GM21528 (cell line): ENCODE results near the gene ITPR1.
"Not testable (repeated sequence)": the region's sequence is repeated elsewhere in the genome, so short reads cannot be mapped to it uniquely, and the experiment has no call there.

Experiments
- ATAC-seq: cut with Tn5 transposase; IDR thresholded peaks from one replicate; pipeline ENCODE4 v1.9.1; 2021; ENCODE audit warnings: mild to moderate bottlenecking, moderate library complexity; ENCODE audit not compliant: unreplicated experiment, low FRiP score

The ITPR1 gene

DNA sequence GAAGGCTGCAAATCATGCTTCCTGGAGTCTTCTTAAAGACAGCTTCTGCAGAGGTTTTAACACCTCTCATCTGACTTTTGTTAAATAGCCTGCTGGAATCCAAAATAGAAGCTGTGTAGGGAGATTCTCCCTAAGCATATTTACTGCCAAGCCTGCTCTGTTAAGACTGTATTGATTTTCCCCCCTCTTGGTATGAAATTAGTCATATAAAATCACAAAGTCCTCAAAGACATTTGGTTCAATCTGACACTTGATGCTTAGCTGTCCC is 94.6 kb downstream of the ITPR1 start:
- ATAC-seq = no peak

DNA sequence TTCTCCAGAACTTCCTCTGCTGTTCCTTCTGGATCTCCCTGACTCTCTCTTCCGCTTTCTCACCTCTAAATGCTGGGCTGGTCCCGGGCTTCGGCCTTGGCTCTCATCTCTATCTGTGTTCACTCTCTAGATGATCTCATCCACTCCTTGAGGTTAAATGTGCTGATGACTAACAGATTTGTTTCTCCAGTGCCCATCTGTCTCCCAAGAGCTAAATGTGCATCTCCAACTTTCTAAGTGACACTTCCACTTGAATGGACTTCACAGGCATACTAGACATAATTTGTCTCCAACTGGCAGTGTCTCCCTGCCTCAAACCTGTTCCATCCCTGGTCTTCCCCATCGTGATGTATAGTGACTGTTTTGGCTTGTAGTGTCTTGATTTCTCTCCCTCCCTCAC is 95.3 kb downstream of the ITPR1 start:
- no peak for ATAC-seq

DNA sequence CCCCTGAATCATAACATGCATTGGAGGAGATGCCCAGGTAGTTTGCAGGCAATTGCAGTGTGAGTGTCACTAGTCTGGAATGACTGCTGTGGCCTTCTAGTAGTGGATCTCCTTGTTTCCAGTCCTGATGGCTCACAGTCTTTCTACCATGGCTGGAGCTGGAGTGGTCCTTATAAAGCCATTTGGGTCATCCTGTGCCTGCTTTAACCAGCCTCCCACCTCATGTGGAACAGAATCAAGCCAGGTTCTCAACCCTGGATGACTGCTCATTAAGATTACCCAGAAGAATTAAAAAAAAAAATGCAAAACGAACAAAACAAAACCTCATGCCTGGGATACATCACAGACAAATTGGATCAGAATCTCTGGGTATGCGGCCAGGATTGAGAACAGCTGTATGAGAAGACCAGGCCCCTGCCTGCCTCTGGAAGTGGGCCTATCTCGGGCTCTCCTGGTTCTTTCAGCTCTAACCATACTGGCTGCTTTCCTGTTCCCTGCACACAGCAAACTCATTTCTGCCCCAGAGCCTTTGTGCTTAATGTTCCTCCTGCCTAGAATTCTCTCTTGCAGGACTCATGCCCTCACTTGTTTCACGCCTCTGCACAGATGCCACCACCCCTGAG is 96.4 kb downstream of the ITPR1 start:
- ATAC-seq = no peak

DNA sequence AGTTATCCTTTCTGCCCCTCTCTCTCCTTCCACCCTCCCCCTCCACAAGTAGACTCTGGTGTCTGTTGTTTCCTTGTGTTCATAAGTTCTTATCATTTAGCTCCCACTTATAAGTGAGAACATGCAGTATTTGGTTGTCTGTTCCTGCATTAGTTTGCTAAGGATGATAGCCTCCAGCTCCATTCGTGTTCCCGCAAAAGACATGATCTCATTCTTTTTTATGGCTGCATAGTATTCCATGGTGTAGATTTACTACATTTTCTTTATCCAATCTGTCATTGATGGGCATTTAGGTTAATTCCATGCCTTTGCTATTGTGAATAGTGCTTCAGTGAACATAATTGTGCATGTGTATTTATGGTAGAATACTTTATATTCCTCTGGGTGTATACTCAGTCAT is 97.7 kb downstream of the ITPR1 start:
- not testable (repeated sequence) for ATAC-seq

DNA sequence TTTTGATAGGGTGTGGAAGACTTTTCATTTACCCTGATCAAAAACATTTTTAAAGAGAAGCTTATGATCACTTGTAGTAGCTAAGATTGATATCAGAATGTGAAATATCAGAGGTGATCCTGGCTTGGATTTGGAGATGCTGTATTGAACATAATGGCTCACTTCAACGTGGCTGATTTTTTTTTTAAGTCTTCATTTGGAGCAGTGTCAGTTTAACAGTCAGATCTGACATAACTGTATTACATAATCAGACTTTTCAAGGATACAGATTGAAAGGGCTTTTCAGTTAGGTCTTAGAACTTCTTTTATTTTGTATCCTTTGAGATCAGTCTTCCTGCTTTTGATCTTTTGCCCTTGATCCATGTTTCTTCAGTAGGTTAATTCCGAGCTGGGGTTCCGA is 98.5 kb downstream of the ITPR1 start:
- no peak for ATAC-seq

DNA sequence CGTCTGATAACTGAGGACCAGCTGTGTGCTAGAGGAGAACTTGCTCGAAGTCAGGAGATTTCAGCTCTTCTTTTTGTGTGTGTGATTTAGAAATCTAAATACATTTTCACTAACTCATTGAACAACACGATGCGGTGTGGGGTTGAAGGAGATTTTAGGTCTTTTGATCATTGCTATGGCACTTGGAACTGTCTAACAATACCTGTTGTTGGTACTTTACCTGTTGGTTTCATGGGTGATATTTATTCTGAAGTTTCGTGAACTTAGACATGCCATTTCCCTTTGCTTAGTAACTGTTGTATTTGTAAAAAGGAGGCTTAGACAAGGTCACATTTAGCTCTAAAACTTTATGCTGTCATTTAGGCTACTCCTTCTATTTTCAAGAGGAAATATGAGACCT is 99.9 kb downstream of the ITPR1 start:
- no peak for ATAC-seq

DNA sequence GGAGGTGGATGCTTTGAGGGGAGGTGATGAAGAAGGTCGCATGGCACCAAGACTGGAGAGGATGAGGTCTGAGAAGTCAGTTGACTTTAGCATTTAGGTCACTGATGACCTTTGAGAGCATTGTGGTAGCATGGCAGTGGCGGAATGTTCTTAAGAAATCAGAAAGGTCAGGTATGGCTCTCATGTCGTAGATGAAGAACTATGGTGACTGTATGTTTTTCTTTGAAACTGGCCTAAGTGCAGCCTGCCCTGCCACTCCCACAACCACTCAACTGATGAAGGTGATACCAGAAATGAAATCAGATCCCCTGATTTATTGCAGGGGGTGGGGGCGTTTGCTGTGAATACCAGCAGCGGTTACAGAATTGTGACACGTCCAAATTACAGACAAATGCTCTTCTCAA is 102.6 kb downstream of the ITPR1 start:
- no peak for ATAC-seq

DNA sequence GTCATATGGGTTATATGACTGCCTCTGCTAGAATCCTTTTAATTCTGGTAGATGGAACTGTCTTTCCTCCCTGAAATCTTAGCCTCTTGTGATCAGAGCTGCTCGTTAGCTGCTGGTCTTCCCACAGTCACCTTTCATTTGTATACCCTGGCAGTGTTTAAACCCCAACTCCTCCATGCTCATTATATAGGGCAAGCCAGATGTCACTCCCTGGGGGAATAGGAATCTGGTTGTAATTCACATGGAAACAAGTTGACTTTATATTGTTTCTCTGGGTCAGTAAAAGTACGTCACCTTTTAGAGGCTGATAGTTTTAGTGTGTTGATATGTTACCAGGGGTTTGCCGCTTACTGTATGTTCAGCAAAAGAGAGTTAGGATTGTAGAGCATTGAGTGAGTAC is 103.5 kb downstream of the ITPR1 start:
- no peak for ATAC-seq

DNA sequence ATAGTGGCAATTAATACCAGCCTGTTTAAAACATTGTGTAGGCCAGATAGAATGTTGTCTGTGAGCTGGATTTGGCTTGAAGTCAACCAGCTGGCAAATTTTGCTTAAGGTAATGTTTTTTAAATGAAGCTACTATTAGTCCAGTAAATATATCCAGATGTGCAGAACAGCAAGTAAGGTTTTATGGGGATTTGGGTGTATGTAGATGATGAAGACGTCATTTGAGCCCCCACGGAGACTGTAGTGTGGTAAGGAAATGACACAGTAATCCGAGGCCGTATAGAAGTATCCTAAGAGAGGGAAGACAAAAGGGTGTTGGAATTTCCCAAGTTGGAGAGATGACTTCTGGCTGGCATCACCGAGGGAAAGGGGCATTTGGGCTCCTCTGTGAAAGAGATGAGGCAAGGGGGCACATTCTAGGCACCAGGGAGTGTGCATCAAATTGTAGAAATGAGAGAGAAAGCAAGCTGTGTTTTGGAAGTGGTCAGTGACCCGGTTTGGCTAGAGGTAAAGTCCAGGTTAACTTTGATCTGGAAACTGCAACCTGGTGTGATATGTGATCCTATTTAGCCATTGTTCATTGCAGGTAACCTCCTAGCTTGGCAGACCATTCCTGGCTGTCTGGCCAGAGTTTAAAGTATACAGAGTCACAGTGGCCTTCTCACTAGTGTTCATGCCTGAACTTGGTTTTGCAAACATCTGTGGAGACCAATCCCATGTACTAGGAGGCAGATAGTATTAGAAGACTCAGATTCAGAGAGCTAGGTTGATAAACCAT is 104.2 kb downstream of the ITPR1 start:
- no peak for ATAC-seq

DNA sequence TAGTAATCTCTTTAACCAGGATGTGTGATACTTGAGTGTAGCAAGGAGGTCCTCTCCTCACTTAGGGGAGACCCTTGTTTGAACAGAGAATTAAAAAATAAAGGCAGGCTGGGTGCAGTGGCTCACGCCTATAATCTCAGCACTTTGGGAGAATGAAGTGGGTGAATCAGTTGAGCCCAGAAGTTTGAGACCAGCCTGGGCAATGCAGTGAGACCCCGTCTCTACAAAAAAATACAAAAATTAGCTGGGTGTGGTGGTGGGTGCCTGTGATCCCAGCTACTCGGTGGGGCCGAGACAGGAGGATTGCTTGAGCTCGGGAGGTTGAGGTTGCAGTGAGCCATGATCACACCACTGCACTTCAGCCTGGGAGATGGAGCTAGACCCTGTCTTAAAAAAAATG is 105.1 kb downstream of the ITPR1 start:
- not testable (repeated sequence) for ATAC-seq

DNA sequence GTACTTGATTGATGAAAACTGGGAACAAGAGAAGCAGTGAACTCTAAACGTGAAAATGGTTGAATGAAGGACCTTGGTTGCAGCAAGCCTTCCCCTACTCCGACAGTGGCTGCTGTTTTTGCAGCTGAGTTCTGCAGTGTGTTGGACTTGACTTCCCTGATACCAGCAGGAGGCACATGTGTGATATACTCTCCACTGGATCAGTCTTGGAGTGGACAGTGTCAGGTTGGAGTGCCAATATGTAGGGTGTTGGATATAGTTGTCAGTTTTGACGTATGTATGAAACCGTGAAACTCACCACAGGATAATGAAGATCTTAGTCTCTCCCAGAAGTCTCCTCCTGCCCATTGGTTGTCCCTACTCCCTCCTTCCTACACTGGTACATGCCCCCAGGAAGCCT is 106.5 kb downstream of the ITPR1 start:
- ATAC-seq = no peak

DNA sequence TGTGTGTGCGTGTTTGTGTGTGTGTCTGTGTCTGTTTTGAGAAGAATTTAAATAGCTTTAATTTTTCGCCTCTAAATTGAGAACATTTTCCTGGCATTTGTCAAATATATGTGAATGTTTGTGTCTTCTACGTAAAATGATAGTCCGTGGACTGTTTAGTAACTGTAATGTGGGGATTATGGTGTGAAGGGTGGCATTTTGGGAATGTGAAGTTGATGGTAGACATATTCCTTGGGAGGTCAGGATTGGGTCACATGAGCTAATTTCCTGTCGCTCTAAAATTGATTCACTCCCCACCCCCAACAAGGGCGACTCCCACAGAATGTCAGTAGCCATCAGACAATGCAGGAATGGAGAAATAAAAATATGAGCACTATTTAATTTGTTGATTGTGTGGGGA is 107.3 kb downstream of the ITPR1 start:
- no peak for ATAC-seq

DNA sequence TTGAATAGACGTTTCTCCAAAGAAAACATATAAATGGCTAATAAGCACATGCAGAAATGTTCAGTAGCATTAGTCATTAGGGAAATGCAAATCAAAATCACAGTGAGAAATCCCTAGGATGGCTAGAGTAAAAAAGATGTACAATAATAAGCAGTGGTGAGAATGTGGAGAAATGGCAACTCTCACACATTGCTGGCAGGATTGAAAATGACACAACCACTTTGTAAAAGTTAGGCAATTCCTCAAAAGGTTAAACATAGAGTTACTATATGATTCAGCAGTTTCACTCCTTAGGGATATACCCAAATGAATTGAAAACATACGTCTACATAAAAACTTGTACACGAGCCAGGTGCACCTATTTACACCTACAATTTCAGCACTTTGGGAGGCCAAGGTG is 108.7 kb downstream of the ITPR1 start:
- ATAC-seq = no peak

DNA sequence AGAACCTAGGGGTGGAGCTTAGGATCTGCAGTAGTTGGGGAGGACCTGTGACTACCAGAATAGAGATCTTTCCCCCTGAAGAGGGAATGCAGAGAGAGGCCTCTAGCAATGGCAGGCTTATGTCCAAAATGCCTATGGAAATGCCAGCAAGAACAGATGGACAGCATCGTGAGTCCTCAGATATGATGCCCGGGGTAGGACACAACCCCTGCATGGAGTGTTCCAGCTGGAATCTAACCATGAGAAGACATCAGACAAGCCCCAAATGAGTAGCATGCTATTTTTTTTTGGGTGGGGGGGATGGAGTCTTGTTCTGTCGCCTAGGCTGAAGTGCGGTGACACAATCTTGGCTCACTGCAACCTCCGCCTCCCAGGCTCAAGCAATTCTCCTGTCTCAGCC is 111.5 kb downstream of the ITPR1 start:
- ATAC-seq = no peak

DNA sequence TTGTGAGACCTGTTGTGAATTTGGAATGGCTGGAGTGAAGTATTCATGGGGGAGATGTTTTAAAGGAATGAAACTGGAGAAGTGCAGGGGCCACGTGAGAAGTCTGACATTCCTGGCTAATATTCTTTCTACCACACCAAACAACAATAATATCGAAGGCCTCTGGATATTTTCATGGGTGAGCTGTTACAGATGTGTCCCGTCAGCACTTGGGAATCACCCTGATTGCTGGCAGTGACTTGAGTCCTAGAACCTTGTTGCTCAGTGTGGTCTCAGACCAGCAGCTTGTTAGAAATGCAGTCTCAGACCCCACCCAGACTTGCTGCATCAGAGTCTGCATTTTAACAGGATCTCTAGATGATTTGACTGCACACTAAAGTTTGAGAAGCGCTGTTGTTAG is 113.8 kb downstream of the ITPR1 start:
- ATAC-seq = no peak

DNA sequence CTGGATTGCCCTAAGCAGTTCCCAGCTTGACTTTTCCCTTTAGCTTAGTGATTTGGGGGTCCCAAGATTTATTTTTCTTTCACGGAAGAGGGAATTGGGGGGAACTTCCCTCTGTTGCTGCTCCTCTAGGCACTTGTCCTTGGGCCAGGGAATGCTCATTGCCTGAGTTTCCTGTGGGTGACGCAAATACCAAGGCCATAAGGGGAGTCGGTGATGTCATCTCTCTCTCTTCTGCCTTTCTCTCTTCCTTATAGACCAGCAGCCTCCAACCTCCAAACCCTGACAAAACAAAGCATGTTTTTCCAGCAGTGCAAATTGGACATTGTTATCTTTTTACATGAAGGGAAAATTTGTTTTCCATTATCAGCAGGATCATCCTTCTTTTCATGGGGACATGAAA is 120.2 kb downstream of the ITPR1 start:
- no peak for ATAC-seq

DNA sequence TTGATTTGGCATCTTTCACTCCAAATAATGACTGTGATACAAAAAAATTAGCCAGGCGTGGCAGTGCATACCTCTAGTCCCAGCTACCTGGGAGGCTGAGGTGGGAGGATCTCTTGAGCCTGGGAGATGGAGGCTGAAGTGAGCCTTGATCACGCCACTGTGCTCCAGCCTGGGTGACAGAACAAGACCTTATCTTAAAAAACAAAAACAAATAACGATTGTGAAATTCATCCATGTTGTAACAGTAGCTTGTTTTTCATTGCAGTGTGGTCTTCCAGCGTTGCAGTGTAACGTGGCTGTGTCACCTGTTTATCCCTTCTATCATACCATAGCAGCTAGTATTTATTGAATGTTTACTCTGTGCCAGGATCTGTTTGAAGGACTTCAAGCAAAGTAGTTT is 120.9 kb downstream of the ITPR1 start:
- no peak for ATAC-seq

DNA sequence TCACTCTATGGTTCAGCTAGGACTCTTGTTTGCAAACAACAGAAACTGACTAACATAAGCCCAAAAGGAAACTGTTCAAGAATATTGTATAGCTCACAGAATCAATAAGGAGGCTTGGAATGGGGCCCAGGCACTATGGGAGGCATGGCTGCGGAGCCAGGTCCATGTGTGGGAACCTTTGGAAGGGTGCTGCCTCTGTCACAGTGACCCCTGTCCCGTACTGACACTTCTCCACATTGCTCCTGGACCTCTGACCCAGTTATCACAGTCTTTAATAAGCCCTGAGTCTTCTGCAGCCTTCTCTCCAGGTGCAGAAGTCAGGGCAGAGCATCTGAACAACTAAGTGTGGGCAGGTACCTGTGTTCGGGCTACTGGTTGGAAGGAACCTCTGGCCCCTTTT is 121.8 kb downstream of the ITPR1 start:
- no peak for ATAC-seq

DNA sequence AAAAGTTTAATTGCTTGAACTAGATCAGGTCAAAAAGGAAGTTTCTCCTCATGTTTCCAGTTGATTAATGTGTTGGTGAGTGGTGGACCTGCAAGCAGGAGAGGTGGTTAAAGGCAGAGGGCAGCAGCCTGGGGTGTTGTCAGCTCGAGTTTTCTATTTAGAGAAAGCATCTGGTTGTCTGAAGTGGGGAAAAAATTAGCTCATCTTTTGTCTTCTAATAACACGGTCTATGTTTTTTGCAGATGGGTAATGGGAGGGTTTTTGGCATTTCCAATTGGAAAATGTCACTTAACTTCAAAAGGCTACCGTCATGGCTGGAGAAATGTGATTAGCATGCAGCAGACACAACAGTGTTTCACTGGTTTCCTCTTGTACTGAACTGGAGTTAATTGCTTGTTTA is 122.6 kb downstream of the ITPR1 start:
- no peak for ATAC-seq

DNA sequence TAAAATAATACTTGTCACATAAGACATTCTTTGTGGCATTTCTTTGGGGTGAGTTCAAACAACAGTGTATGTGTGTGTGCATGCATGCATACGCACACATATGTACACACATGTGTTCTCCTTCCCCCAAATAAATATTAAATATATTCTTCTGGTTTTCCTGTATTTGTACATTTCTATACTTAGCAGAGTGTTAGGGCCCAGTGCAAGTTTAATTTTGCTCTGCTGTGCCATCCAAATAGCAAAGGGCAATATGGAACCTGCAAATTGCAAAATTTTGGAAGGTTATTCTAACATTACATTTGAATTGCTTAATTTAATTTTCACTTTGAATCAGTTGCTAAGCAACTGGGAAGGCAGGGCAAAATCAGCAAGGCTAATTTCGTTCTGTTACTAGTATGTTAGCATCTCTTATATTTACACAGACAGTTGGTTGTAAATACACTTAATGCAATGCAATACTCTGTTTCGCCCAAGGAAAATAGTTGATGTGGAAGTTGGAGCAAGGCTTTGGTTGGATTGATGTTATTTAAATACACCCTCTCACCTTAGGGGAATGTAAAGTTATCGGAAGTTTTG is 130.4 kb downstream of the ITPR1 start:
- ATAC-seq = no peak

DNA sequence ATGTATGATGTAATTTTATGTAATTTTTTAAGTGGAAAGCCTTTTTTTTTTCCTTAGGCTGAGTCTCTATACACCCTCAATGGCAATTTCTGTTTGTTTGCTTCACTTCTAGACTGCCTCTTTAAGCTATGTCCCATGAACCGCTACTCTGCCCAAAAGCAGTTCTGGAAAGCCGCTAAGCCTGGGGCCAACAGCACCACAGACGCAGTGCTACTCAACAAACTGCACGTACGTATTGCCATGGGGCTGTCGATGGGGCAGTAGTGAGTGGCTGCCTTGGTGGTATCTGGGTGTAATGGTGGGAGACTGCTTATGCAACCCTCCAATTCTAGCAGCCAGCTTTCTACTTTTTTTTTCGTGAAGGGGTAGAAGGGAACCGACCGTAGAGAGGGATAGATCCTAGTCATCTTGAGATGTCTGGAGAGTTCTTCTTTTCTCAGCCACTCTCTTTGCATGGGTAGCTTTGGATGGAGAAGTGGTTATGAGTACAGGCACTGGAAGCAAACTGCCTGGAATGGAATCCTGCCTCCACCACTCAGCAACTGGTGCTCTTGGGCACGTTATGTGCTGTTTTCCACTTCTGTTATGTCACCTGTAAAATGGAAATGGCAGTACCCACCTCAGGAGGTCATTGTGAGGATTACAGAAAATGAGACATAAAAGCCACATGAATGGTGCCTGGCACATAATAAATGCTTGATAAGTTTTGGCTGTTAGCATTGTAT is 134.7 kb downstream of the ITPR1 start:
- ATAC-seq = no peak
